ENCODE measurements around the gene CAP2. TPM values are rescaled to one million over a fixed set of nuclear protein-coding genes. Genes with fewer than 3 reads are reported as not detected.
A peak's percentile ranks its signal among the peaks of the same experiment; 100 is the strongest.

The CAP2 gene
- total RNA-seq, 4 donors from 2014 or later, result 28.5 to 66.5 (median 59.0) TPM

DNA sequence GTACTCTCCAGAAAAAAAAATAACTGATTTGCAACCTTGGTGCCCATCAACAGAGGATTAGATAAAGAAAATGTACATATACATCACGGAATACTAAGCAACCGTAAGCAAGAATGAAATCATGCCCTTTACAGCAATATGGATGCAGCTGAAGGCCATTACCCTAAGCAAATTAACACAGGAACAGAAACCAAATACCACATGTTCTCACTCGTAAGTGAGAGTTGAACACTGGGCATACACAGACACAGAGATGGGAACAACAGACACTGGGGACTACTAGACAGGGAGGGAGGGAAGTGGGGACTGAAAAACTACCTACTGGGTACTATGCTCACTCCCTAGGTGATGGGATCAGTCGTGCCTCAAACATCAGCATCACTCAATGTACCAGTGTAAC lies 32.8 kb upstream of the CAP2 start:
- H3K36me3 ChIP-seq, result no peaks in the 10 kb centered on the region
- TF ChIP-seq EP300 (IDR thresholded peaks at IDR 0.05) (no peak), POLR2A (IDR thresholded peaks at IDR 0.05) (no peak), POLR2AphosphoS5 (IDR thresholded peaks at IDR 0.05) (no peak)
- TF ChIP-seq, protein P1, sequence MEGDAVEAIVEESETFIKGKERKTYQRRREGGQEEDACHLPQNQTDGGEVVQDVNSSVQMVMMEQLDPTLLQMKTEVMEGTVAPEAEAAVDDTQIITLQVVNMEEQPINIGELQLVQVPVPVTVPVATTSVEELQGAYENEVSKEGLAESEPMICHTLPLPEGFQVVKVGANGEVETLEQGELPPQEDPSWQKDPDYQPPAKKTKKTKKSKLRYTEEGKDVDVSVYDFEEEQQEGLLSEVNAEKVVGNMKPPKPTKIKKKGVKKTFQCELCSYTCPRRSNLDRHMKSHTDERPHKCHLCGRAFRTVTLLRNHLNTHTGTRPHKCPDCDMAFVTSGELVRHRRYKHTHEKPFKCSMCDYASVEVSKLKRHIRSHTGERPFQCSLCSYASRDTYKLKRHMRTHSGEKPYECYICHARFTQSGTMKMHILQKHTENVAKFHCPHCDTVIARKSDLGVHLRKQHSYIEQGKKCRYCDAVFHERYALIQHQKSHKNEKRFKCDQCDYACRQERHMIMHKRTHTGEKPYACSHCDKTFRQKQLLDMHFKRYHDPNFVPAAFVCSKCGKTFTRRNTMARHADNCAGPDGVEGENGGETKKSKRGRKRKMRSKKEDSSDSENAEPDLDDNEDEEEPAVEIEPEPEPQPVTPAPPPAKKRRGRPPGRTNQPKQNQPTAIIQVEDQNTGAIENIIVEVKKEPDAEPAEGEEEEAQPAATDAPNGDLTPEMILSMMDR (IDR thresholded peaks at IDR 0.05), result no peak
- H3K9me3 ChIP-seq, result no peaks in the 10 kb centered on the region
- WGBS, 2 donors (ENCODE audit: low coverage in 1 of 2), result 46 to 76% methylated on average over 2 to 4 of the region's 4 CpGs
- H3K27me3 ChIP-seq, result no peaks in the 10 kb centered on the region
- peak overlapping the region; percentile 25 to 58 (median 46) for H3K27ac ChIP-seq
- no peak for ATAC-seq
- H3K4me1 ChIP-seq, result peaks cover 0 to 10% (median 7%) of the 10 kb centered on the region in 3 donors
- H3K4me3 ChIP-seq, result no peak overlapping the region

DNA sequence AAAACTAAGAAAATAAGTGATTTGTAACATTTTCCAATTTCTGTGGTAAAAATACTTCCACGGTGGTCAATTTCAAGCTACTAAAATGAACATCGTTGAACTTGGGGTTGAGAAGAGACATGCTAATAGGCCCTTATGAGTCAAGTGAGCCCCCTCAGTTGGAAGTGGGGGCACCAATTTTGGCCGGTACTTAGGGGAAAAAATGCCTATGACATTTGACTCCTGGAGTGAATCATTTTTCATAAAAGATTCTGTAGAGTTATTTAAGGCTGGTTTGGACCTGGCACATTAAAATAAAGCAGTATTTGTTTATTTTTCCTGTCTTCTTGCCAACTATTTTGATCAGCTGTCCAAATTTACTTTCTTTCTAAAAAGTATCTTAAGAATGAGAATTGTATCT lies 32.4 kb upstream of the CAP2 start:
- no peaks in the 10 kb centered on the region for H3K36me3 ChIP-seq
- H3K9me3 ChIP-seq, result no peaks in the 10 kb centered on the region
- H3K27me3 ChIP-seq, result no peaks in the 10 kb centered on the region
- 28 to 34% methylated on average over 3 of the region's 3 CpGs for WGBS, 2 donors (ENCODE audit: low coverage in 1 of 2)
- TF ChIP-seq, protein P1 (IDR thresholded peaks at IDR 0.05), result no peak
- TF ChIP-seq POLR2AphosphoS5 (IDR thresholded peaks at IDR 0.05) (no peak), EP300 (IDR thresholded peaks at IDR 0.05) (no peak), POLR2A (IDR thresholded peaks at IDR 0.05) (no peak)
- no peak for ATAC-seq
- peak overlapping the region; percentile 25 to 58 (median 46) for H3K27ac ChIP-seq
- H3K4me3 ChIP-seq, result no peak overlapping the region
- H3K4me1 ChIP-seq, result peaks cover 0 to 10% (median 7%) of the 10 kb centered on the region in 3 donors

DNA sequence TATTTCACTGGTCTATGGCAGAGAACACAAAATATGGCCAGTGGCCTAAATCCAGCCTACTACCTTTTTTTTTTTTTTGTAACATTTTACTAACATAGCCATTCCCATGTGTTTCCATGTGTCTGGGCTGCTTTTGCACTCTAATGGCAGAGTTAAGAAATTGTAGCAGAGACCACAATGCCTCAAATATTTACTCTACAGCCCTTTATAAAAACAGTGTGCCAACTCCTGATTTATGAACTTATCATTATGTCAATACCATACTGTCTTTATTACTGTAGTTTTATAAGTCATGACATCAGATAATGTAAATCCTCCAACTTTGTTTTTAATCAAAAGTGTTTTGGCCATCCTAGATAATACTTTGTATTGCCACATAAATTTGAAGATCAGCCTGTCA lies 27.4 kb upstream of the CAP2 start:
- no peak overlapping the region for H3K4me3 ChIP-seq
- TF ChIP-seq POLR2AphosphoS5 (IDR thresholded peaks at IDR 0.05) (no peak), POLR2A (IDR thresholded peaks at IDR 0.05) (no peak), EP300 (IDR thresholded peaks at IDR 0.05) (no peak)
- TF ChIP-seq, protein P1 (IDR thresholded peaks at IDR 0.05), result no peak
- no peak for ATAC-seq
- H3K27ac ChIP-seq, result no peak overlapping the region
- H3K36me3 ChIP-seq, result no peaks in the 10 kb centered on the region
- no peaks in the 10 kb centered on the region for H3K27me3 ChIP-seq
- H3K4me1 ChIP-seq, result peaks cover 0 to 6% (median 4%) of the 10 kb centered on the region in 3 donors
- peaks cover 0 to 16% (median 0%) of the 10 kb centered on the region in 3 donors for H3K9me3 ChIP-seq

DNA sequence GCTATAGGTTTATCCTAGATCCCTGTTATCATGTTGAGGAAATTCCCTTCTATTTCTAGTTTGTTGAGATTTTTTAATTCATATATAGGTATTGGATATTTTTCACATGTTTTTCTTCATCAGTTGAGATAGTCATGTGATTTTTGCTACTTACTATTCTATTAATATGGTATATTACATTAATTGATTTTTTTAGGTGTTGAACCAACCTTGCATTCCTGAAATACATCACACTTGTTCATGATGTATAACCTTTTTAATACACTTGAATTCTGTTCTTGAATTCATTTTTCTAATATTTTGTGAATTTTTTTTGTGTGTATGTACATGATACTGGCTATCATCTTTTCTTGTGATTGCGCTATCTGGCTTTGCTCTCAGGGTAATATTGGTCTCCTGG lies 25.5 kb upstream of the CAP2 start:
- peaks cover 0 to 16% (median 0%) of the 10 kb centered on the region in 3 donors for H3K9me3 ChIP-seq
- TF ChIP-seq POLR2AphosphoS5 (IDR thresholded peaks at IDR 0.05), result no peak
- TF ChIP-seq, protein P1 (IDR thresholded peaks at IDR 0.05), result no peak
- no peak for TF ChIP-seq EP300 (IDR thresholded peaks at IDR 0.05)
- H3K36me3 ChIP-seq, result no peaks in the 10 kb centered on the region
- ATAC-seq, result no peak
- no peak overlapping the region for H3K4me3 ChIP-seq
- WGBS, 2 donors (ENCODE audit: low coverage in 1 of 2), result 100% methylated on average over 1 of the region's 1 CpG
- H3K27ac ChIP-seq, result no peak overlapping the region
- no peaks in the 10 kb centered on the region for H3K27me3 ChIP-seq
- H3K4me1 ChIP-seq, result no peaks in the 10 kb centered on the region

DNA sequence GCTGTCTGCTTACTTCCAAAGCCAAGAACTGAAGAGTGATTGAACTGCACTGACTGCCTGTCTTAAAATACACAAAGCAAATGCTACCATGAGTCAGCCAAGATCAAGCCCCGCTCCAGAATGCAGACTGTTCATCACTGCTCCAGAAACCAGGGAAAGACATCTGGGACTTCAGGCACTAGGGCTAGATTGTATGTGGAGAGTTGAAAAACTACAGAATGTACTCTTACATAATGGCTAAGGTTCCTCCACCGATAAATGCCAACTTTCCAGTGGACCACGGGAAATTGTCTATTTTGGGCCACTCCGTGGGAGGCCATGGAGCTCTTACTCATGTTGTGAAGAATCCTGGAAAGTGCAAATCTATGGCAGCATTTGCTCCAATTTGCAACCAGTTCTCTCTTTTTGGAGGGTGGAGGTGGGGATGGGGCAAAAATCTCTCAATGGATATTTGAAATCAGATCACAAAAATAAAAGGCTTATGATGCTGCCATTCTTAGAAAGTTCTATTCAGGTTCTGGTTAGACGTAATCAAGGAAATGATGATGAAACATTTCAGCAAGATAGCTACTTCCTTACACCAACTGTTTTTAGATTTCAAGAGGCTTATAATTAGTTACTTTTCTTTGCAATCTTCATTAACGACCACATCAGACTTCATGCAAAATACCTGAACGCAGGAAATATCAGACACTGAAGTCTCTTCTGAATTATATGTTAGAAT lies 11.8 kb upstream of the CAP2 start:
- Histone ChIP-seq H3K4me3 (no peak overlapping the region), H3K9me3 (no peaks in the 10 kb centered on the region), H3K27ac (peak overlapping the region in 3 of 4 donors; percentile 60 to 69 (median 65)), H3K36me3 (no peaks in the 10 kb centered on the region), H3K27me3 (no peaks in the 10 kb centered on the region), H3K4me1 (peaks cover 0 to 13% (median 7%) of the 10 kb centered on the region in 3 donors)
- peak; percentile 78 for ATAC-seq
- TF ChIP-seq EP300 (IDR thresholded peaks at IDR 0.05) (no peak), POLR2AphosphoS5 (IDR thresholded peaks at IDR 0.05) (peak; percentile 64)
- 34 to 43% methylated on average over 5 to 7 of the region's 7 CpGs for WGBS, 2 donors (ENCODE audit: low coverage in 1 of 2)
